ENCODE results near the gene ZBED6. TPM values are rescaled to one million over a fixed set of nuclear protein-coding genes. Genes with fewer than 3 reads are reported as not detected.
"Not testable (repeated sequence)": the region's sequence is repeated elsewhere in the genome, so short reads cannot be mapped to it uniquely, and the experiment has no call there.

ZBED6 gene
- total RNA-seq, 5 donors from 2014 or later (not counting 1 experiment from before 2014, with no cell fraction given), result 21.7 to 36.7 (median 23.8) TPM

DNA sequence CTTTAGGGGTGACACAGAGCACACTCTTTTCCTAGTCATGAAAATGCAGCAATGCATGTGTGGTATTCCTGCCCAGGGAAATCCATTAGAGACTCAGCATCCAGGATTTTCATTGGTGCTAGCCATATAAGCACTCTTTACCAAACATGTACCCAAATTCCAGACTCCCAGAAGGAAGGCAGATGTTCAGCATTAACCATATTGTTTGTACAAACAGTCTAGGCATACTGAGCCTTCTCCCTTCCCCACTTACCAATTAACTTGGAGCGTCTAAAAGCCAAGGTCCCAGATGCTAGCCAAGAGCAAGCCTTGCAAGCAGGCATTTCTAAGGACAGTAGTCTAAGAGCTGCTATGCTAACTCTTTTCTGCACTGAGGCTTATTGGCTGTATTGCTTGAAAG lies 27.9 kb downstream of the ZBED6 start:
- WGBS (ENCODE audit: insufficient coverage), result 100% methylated on average over 1 of the region's 1 CpG
- Mint-ChIP-seq H3K27me3 (no peaks in the 10 kb centered on the region), H3K9me3 (no peaks in the 10 kb centered on the region), H3K4me1 (peaks cover 9 to 34% (median 32%) of the 10 kb centered on the region in 3 donors), H3K36me3 (peaks cover 57% of the 10 kb centered on the region), H3K27ac (no peak overlapping the region), H3K4me3 (no peak overlapping the region)
- Histone ChIP-seq H3K36me3 (ENCODE audit: control insufficient read depth in 2 of 2, extremely low read depth in 1 of 2, insufficient read depth in 1 of 2, low read length in 1 of 2) (peaks cover 6 to 68% of the 10 kb centered on the region in 2 donors), H3K27ac (ENCODE audit: low read length) (no peak overlapping the region), H3K27me3 (replicated peaks in 1 of 2; ENCODE audit: control insufficient read depth in 2 of 2, extremely low read depth in 1 of 2, insufficient read depth in 2 of 2, low read length in 1 of 2) (no peaks in the 10 kb centered on the region), H3K9me3 (no peaks in the 10 kb centered on the region), H3K4me3 (ENCODE audit: control insufficient read depth in 1 of 2, extremely low read depth in 1 of 2, low read length in 1 of 2) (no peak overlapping the region), H3K4me1 (ENCODE audit: control insufficient read depth in 1 of 2, extremely low read depth in 1 of 2, insufficient read depth in 2 of 2, low read length in 2 of 2) (no peaks in the 10 kb centered on the region)
- ChIA-PET POLR2A (no interaction called here), CTCF (no interaction called here)
- DNase-seq, result no peak
- ATAC-seq (replicated peaks in 1 of 4), result no peak

DNA sequence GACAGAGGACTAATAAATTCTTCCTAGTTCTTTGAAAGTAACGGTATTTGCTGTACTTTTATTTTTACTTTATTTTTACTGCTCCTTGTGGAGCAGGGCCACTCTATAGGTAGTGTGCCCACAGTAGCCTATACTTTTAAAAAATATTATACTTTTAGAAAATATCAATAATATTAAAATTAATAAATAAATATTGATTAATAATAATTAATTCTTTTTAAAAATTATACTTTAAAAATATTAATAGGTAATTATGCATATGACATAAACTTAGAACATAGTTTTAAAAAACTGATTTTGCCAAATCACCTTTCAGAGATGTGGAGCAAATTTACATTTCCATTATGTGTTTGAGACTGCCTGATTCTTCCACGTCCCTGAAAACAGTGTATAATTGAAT lies 30.8 kb downstream of the ZBED6 start:
- ATAC-seq (replicated peaks in 1 of 4) (no peak), DNase-seq (no peak)
- Mint-ChIP-seq H3K27ac (no peak overlapping the region), H3K9me3 (no peaks in the 10 kb centered on the region), H3K4me1 (peaks cover 9 to 30% (median 28%) of the 10 kb centered on the region in 3 donors), H3K27me3 (no peaks in the 10 kb centered on the region), H3K36me3 (peaks cover 60% of the 10 kb centered on the region), H3K4me3 (no peak overlapping the region)
- CTCF ChIA-PET, result no interaction called here
- H3K9me3 ChIP-seq, result no peaks in the 10 kb centered on the region
- peaks cover 0 to 63% of the 10 kb centered on the region in 2 donors for H3K36me3 ChIP-seq (ENCODE audit: control insufficient read depth in 2 of 2, extremely low read depth in 1 of 2, insufficient read depth in 1 of 2, low read length in 1 of 2)
- H3K27me3 ChIP-seq (replicated peaks in 1 of 2; ENCODE audit: control insufficient read depth in 2 of 2, extremely low read depth in 1 of 2, insufficient read depth in 2 of 2, low read length in 1 of 2), result no peaks in the 10 kb centered on the region
- no CpG with 5 or more reads among the region's 2 CpGs for WGBS (ENCODE audit: insufficient coverage)
- no peak overlapping the region for H3K27ac ChIP-seq (ENCODE audit: low read length)
- no peaks in the 10 kb centered on the region for H3K4me1 ChIP-seq (ENCODE audit: control insufficient read depth in 1 of 2, extremely low read depth in 1 of 2, insufficient read depth in 2 of 2, low read length in 2 of 2)
- H3K4me3 ChIP-seq (ENCODE audit: control insufficient read depth in 1 of 2, extremely low read depth in 1 of 2, low read length in 1 of 2), result no peak overlapping the region
- POLR2A ChIA-PET, result no interaction called here

DNA sequence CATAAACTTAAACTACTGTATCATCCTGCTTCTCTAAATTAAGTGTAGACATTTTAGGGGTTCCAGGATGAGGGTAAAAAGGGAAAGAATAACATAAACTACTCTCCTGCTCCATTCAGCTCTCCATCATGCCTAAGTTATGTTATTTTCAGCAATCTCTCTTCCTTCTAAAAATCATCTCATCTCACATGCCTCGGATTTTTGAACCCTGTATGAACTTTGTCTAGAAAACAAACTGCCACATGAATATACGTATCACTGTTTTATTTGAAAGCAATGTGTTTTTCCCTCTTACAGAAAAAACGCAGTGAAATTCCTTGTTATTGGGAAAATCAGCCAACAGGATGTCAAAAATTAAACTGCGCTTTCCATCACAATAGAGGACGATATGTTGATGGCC lies 32.6 kb downstream of the ZBED6 start:
- Mint-ChIP-seq H3K27ac (no peak overlapping the region), H3K4me1 (peaks cover 1 to 20% (median 20%) of the 10 kb centered on the region in 3 donors), H3K9me3 (no peaks in the 10 kb centered on the region), H3K27me3 (no peaks in the 10 kb centered on the region), H3K4me3 (no peak overlapping the region), H3K36me3 (peaks cover 45% of the 10 kb centered on the region)
- CTCF ChIA-PET, result no interaction called here
- ATAC-seq (replicated peaks in 1 of 4) (no peak), DNase-seq (no peak)
- POLR2A ChIA-PET, result no interaction called here
- H3K4me3 ChIP-seq (ENCODE audit: control insufficient read depth in 1 of 2, extremely low read depth in 1 of 2, low read length in 1 of 2), result no peak overlapping the region
- peaks cover 0 to 62% of the 10 kb centered on the region in 2 donors for H3K36me3 ChIP-seq (ENCODE audit: control insufficient read depth in 2 of 2, extremely low read depth in 1 of 2, insufficient read depth in 1 of 2, low read length in 1 of 2)
- H3K27me3 ChIP-seq (replicated peaks in 1 of 2; ENCODE audit: control insufficient read depth in 2 of 2, extremely low read depth in 1 of 2, insufficient read depth in 2 of 2, low read length in 1 of 2), result no peaks in the 10 kb centered on the region
- H3K9me3 ChIP-seq, result no peaks in the 10 kb centered on the region
- H3K4me1 ChIP-seq (ENCODE audit: control insufficient read depth in 1 of 2, extremely low read depth in 1 of 2, insufficient read depth in 2 of 2, low read length in 2 of 2), result no peaks in the 10 kb centered on the region
- H3K27ac ChIP-seq (ENCODE audit: low read length), result no peak overlapping the region
- WGBS (ENCODE audit: insufficient coverage), result no CpG with 5 or more reads among the region's 5 CpGs

DNA sequence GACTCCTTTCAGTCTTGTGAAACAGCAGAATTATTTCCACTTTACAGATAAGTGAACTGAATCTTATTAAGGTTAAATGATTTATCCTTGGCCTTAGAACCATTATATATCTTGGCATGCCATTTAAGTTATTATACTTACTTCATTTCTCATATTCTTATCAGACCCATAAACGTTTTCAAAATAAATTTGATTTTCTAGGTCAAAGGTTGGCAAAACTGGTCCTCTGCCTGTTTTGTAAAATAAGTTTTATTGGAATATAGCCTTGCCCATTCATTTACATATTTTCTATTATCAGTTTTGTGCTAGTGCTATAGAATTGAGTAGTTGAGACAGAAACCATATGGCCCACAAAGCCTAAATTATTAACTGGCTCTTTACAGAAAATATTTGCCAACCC lies 33.1 kb downstream of the ZBED6 start:
- ChIA-PET CTCF (no interaction called here), POLR2A (no interaction called here)
- Mint-ChIP-seq H3K9me3 (no peaks in the 10 kb centered on the region), H3K4me3 (no peak overlapping the region), H3K36me3 (peaks cover 42% of the 10 kb centered on the region), H3K4me1 (peaks cover 0 to 19% (median 18%) of the 10 kb centered on the region in 3 donors), H3K27ac (no peak overlapping the region), H3K27me3 (no peaks in the 10 kb centered on the region)
- Histone ChIP-seq H3K4me3 (ENCODE audit: control insufficient read depth in 1 of 2, extremely low read depth in 1 of 2, low read length in 1 of 2) (no peak overlapping the region), H3K9me3 (no peaks in the 10 kb centered on the region), H3K4me1 (ENCODE audit: control insufficient read depth in 1 of 2, extremely low read depth in 1 of 2, insufficient read depth in 2 of 2, low read length in 2 of 2) (no peaks in the 10 kb centered on the region), H3K27ac (ENCODE audit: low read length) (no peak overlapping the region), H3K27me3 (replicated peaks in 1 of 2; ENCODE audit: control insufficient read depth in 2 of 2, extremely low read depth in 1 of 2, insufficient read depth in 2 of 2, low read length in 1 of 2) (no peaks in the 10 kb centered on the region), H3K36me3 (ENCODE audit: control insufficient read depth in 2 of 2, extremely low read depth in 1 of 2, insufficient read depth in 1 of 2, low read length in 1 of 2) (peaks cover 0 to 60% of the 10 kb centered on the region in 2 donors)
- DNase-seq (no peak), ATAC-seq (replicated peaks in 1 of 4) (no peak)
- no CpG with 5 or more reads among the region's 1 CpG for WGBS (ENCODE audit: insufficient coverage)

DNA sequence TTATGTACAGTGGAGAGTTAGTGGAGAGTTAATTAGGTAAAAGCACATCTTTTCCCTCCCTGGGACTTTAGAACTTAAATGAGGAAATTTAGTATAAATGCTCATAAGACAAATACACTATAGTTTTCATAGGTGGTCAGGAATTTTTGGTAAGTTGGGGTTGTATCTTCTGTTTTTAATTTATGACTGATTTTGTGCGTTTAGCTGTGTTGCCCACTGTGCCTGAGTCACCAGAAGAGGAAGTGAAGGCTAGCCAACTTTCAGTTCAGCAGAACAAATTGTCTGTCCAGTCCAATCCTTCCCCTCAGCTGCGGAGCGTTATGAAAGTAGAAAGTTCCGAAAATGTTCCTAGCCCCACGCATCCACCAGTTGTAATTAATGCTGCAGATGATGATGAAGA lies 33.8 kb downstream of the ZBED6 start:
- H3K27ac Mint-ChIP-seq; H3K4me3 Mint-ChIP-seq; ATAC-seq (replicated peaks in 1 of 4); DNase-seq; H3K27me3 ChIP-seq (replicated peaks in 1 of 2; ENCODE audit: control insufficient read depth in 2 of 2, extremely low read depth in 1 of 2, insufficient read depth in 2 of 2, low read length in 1 of 2); H3K9me3 Mint-ChIP-seq; H3K27me3 Mint-ChIP-seq; H3K9me3 ChIP-seq; H3K4me3 ChIP-seq (ENCODE audit: control insufficient read depth in 1 of 2, extremely low read depth in 1 of 2, low read length in 1 of 2); H3K27ac ChIP-seq (ENCODE audit: low read length); H3K4me1 ChIP-seq (ENCODE audit: control insufficient read depth in 1 of 2, extremely low read depth in 1 of 2, insufficient read depth in 2 of 2, low read length in 2 of 2): not testable (repeated sequence)
- Mint-ChIP-seq H3K4me1 (peaks cover 0 to 17% (median 14%) of the 10 kb centered on the region in 3 donors), H3K36me3 (peaks cover 44% of the 10 kb centered on the region)
- POLR2A ChIA-PET, result interaction anchor here (0.6 kb wide), 2 partner anchors 85 to 1544 kb away, joined by 3 to 6 read pairs; no protein-coding TSS in a partner anchor
- CTCF ChIA-PET, result interaction anchor here in 1 of 2 donors (0.6 kb wide), 2 partner anchors 203 to 1252 kb away, joined by 3 read pairs; no protein-coding TSS in a partner anchor
- peaks cover 0 to 64% of the 10 kb centered on the region in 2 donors for H3K36me3 ChIP-seq (ENCODE audit: control insufficient read depth in 2 of 2, extremely low read depth in 1 of 2, insufficient read depth in 1 of 2, low read length in 1 of 2)
- whole genome bisulfite sequencing (ENCODE audit: insufficient coverage), result 100% methylated on average over 2 of the region's 5 CpGs

DNA sequence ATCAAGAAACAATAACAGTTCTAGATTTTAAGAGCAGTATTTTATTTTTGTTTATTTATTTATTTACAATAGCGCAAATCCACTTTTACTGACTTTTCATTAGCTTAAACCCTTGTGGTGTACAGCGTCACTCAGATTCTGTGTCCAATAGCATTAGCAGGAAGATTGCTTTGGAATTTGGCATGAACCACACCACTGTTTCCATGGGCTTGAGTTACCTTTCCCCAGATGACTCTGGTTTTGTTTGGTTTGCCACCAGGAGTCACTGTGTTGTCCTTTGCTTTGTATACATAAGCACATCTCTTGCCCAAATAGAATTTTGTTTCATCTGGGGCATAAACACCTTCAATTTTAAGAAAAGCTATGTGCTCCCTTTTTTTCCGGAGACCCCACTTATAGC lies 40.1 kb downstream of the ZBED6 start:
- Mint-ChIP-seq H3K27ac (no peak overlapping the region), H3K36me3 (peaks cover 38% of the 10 kb centered on the region), H3K27me3 (no peaks in the 10 kb centered on the region), H3K4me3 (no peak overlapping the region), H3K4me1 (peaks cover 0 to 4% (median 0%) of the 10 kb centered on the region in 3 donors), H3K9me3 (no peaks in the 10 kb centered on the region)
- ATAC-seq (replicated peaks in 1 of 4), result no peak
- H3K4me1 ChIP-seq (ENCODE audit: control insufficient read depth in 1 of 2, extremely low read depth in 1 of 2, insufficient read depth in 2 of 2, low read length in 2 of 2), result no peaks in the 10 kb centered on the region
- ChIA-PET CTCF (interaction anchor here (0.5 to 1.1 kb wide), 3 partner anchors 278 to 620 kb away, joined by 3 read pairs; no protein-coding TSS in a partner anchor), POLR2A (interaction anchor here in 1 of 2 donors (0.6 kb wide), 1 partner anchor 1274 kb away, joined by 4 read pairs; no protein-coding TSS in a partner anchor)
- H3K9me3 ChIP-seq, result no peaks in the 10 kb centered on the region
- DNase-seq, result no peak
- H3K27ac ChIP-seq (ENCODE audit: low read length), result no peak overlapping the region
- no peak overlapping the region for H3K4me3 ChIP-seq (ENCODE audit: control insufficient read depth in 1 of 2, extremely low read depth in 1 of 2, low read length in 1 of 2)
- H3K36me3 ChIP-seq (ENCODE audit: control insufficient read depth in 2 of 2, extremely low read depth in 1 of 2, insufficient read depth in 1 of 2, low read length in 1 of 2), result peaks cover 15 to 84% of the 10 kb centered on the region in 2 donors
- 100% methylated on average over 1 of the region's 3 CpGs for WGBS (ENCODE audit: insufficient coverage)
- no peaks in the 10 kb centered on the region for H3K27me3 ChIP-seq (replicated peaks in 1 of 2; ENCODE audit: control insufficient read depth in 2 of 2, extremely low read depth in 1 of 2, insufficient read depth in 2 of 2, low read length in 1 of 2)

DNA sequence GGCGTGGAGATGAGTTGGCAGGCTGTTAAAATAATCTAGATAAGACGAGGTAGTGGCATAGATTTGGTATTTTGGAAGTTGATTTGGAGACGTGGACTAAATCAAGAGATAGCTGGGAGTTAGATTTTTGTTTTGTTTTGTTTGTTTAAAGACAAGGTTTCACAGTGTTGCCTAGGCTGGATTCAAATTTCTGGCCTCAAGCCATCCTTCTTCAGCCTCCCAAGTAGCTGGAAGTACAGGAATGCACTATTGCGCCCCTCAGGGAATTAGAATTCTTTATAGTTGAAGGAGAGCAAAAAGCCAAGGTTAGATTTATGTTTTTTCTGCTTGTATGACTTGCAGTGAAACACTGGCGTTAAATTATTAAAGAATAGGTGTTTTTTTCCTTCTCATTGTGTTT lies 43.7 kb downstream of the ZBED6 start:
- H3K27me3 Mint-ChIP-seq, result no peaks in the 10 kb centered on the region
- DNase-seq (no peak), ATAC-seq (replicated peaks in 1 of 4) (no peak)
- H3K36me3 ChIP-seq (ENCODE audit: control insufficient read depth in 2 of 2, extremely low read depth in 1 of 2, insufficient read depth in 1 of 2, low read length in 1 of 2), result peaks cover 15 to 73% of the 10 kb centered on the region in 2 donors
- WGBS (ENCODE audit: insufficient coverage), result 92% methylated on average over 3 of the region's 5 CpGs
- H3K4me1 Mint-ChIP-seq, result peaks cover 0 to 4% (median 0%) of the 10 kb centered on the region in 3 donors
- no peaks in the 10 kb centered on the region for H3K9me3 ChIP-seq
- no peak overlapping the region for H3K27ac Mint-ChIP-seq
- no peaks in the 10 kb centered on the region for H3K4me1 ChIP-seq (ENCODE audit: control insufficient read depth in 1 of 2, extremely low read depth in 1 of 2, insufficient read depth in 2 of 2, low read length in 2 of 2)
- ChIA-PET CTCF (no interaction called here), POLR2A (interaction anchor here in 1 of 2 donors (0.7 kb wide), 1 partner anchor 1908 kb away, joined by 8 read pairs; no protein-coding TSS in a partner anchor)
- no peaks in the 10 kb centered on the region for H3K27me3 ChIP-seq (replicated peaks in 1 of 2; ENCODE audit: control insufficient read depth in 2 of 2, extremely low read depth in 1 of 2, insufficient read depth in 2 of 2, low read length in 1 of 2)
- H3K9me3 Mint-ChIP-seq, result no peaks in the 10 kb centered on the region
- H3K36me3 Mint-ChIP-seq, result peaks cover 48% of the 10 kb centered on the region
- H3K27ac ChIP-seq (ENCODE audit: low read length), result no peak overlapping the region
- no peak overlapping the region for H3K4me3 Mint-ChIP-seq
- no peak overlapping the region for H3K4me3 ChIP-seq (ENCODE audit: control insufficient read depth in 1 of 2, extremely low read depth in 1 of 2, low read length in 1 of 2)
